ENCODE results near the gene FGF12. TPM values are rescaled to one million over a fixed set of nuclear protein-coding genes. Genes with fewer than 3 reads are reported as not detected.
"Not testable (repeated sequence)": the region's sequence is repeated elsewhere in the genome, so short reads cannot be mapped to it uniquely, and the experiment has no call there.

The FGF12 gene
- total and polyA plus RNA-seq, 2 donors: 0.72 to 4.5 TPM

GRCh38 chr3:192718156-192718555, 9.2 kb downstream of the FGF12 start:
- H3K36me3 ChIP-seq (ENCODE audit: insufficient read depth): no peaks in the 10 kb centered on the region
- H3K4me3 ChIP-seq (ENCODE audit: low read depth, low read length): no peak overlapping the region
- 14% methylated on average over 3 of the region's 3 CpGs for WGBS
- no peak for DNase-seq (ENCODE audit: extremely low spot score)
- no peaks in the 10 kb centered on the region for H3K4me1 ChIP-seq (ENCODE audit: insufficient read depth)
- H3K27ac ChIP-seq (ENCODE audit: low read depth): no peak overlapping the region

DNA sequence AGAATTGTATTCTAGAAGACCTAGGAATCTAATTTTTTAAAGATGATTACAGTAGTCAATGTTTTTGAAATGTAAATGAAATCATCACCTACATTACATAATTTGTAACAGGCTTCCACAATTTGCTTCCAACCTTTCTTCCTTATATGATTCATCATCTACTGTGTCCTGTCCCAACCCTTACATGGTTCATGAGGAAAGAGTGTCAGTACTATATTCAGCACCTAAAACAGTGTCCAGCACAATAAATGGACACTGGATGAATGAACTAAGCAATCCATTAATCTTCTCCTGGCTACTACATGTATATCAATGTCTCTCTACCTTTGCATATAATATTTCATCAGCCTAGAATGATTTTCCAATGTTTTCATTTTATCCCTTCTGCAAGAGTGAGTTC, 12.2 kb downstream of the FGF12 start:
- DNase-seq (ENCODE audit: extremely low spot score): no peak
- H3K27ac ChIP-seq (ENCODE audit: low read depth): no peak overlapping the region
- no peaks in the 10 kb centered on the region for H3K36me3 ChIP-seq (ENCODE audit: insufficient read depth)
- no peaks in the 10 kb centered on the region for H3K4me1 ChIP-seq (ENCODE audit: insufficient read depth)
- H3K4me3 ChIP-seq (ENCODE audit: low read depth, low read length): no peak overlapping the region

- WGBS: 95% methylated on average over 22 of the region's 22 CpGs
- H3K4me3 ChIP-seq (ENCODE audit: low read depth, low read length); H3K36me3 ChIP-seq (ENCODE audit: insufficient read depth); H3K4me1 ChIP-seq (ENCODE audit: insufficient read depth); DNase-seq (ENCODE audit: extremely low spot score); H3K27ac ChIP-seq (ENCODE audit: low read depth): not testable (repeated sequence)
Measured at GRCh38 chr3:192711126-192711525, 16.2 kb downstream of the FGF12 start.

- no peaks in the 10 kb centered on the region for H3K36me3 ChIP-seq (ENCODE audit: insufficient read depth)
- H3K4me3 ChIP-seq (ENCODE audit: low read depth, low read length): no peak overlapping the region
- H3K27ac ChIP-seq (ENCODE audit: low read depth): no peak overlapping the region
- no peaks in the 10 kb centered on the region for H3K4me1 ChIP-seq (ENCODE audit: insufficient read depth)
- no peak for DNase-seq (ENCODE audit: extremely low spot score)
- WGBS: 57% methylated on average over 1 of the region's 1 CpG
Measured at GRCh38 chr3:192710366-192710765, 17.0 kb downstream of the FGF12 start.

- 91% methylated on average over 13 of the region's 13 CpGs for WGBS
- Histone ChIP-seq H3K4me3 (ENCODE audit: low read depth, low read length) (no peak overlapping the region), H3K27ac (ENCODE audit: low read depth) (no peak overlapping the region)
Measured at GRCh38 chr3:192706272-192706671, 21.1 kb downstream of the FGF12 start.

DNA sequence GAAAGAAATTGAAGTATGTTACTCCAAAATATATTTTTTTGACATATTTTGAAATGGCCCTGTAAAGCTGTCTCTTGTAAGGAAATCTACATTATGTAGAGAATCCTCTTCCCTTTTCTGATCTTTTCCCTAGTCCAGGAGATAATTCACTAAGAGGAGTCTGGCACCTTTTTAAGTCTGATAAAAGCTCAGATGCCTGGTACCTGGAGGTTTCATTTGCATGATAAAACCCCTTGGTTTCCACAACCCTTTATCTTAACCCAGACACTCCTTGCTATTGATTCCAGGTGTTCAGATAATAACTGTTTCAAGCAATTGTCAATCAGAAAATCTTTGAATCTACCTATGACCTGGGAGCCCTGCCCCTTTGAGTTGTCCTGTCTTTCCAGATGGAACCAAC, 26.5 kb downstream of the FGF12 start:
- DNase-seq (ENCODE audit: extremely low spot score): no peak
- Histone ChIP-seq H3K27ac (ENCODE audit: low read depth) (no peak overlapping the region), H3K4me1 (ENCODE audit: insufficient read depth) (no peaks in the 10 kb centered on the region), H3K36me3 (ENCODE audit: insufficient read depth) (no peaks in the 10 kb centered on the region), H3K4me3 (ENCODE audit: low read depth, low read length) (no peak overlapping the region)

More at GRCh38 chr3:192706272-192706671, 21.1 kb downstream of the FGF12 start:
- no peaks in the 10 kb centered on the region for H3K4me1 ChIP-seq (ENCODE audit: insufficient read depth)
- no peaks in the 10 kb centered on the region for H3K36me3 ChIP-seq (ENCODE audit: insufficient read depth)
- DNase-seq (ENCODE audit: extremely low spot score): no peak

DNA sequence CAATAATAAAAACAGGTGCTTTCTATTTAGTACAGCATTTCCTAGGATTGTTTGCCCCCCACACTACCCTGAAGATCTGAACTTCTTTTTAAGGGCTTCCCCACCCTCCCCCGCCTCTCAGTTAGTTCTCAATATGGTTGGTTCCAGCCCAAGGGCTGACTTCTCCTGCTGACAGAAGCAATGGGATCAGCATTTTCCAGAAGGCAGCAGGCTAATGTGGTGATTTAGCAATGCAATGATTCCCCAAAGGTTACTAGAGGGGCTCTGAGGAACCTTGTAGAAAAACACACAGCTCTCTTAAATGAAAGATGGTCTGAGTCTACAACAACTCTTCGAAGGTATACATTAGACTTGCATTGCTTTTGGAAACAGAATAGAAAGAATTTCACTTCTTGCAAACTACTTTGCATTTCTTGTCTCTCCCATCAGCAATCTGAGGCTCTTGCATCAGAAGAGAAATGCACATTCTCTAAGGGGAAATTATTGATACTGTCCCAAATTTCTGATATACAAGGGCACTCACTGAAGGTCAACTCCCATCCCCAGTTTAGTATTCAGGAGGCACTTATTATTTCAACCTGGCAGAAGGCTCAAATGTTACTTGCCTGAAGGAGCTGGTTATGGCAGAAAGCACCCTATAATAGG, 30.3 kb downstream of the FGF12 start:
- H3K4me3 ChIP-seq (ENCODE audit: low read depth, low read length): no peak overlapping the region
- DNase-seq (ENCODE audit: extremely low spot score): no peak
- 89% methylated on average over 2 of the region's 2 CpGs for WGBS

GRCh38 chr3:192687488-192688152, 39.7 kb downstream of the FGF12 start:
- 89% methylated on average over 5 of the region's 5 CpGs for WGBS
- Histone ChIP-seq H3K4me1 (ENCODE audit: insufficient read depth) (no peaks in the 10 kb centered on the region), H3K27ac (ENCODE audit: low read depth) (no peak overlapping the region), H3K4me3 (ENCODE audit: low read depth, low read length) (no peak overlapping the region), H3K36me3 (ENCODE audit: insufficient read depth) (no peaks in the 10 kb centered on the region)
- no peak for DNase-seq (ENCODE audit: extremely low spot score)

More for the DNA sequence above, 30.3 kb downstream of the FGF12 start:
- no peaks in the 10 kb centered on the region for H3K36me3 ChIP-seq (ENCODE audit: insufficient read depth)
- no peaks in the 10 kb centered on the region for H3K4me1 ChIP-seq (ENCODE audit: insufficient read depth)
- H3K27ac ChIP-seq (ENCODE audit: low read depth): no peak overlapping the region

- 88% methylated on average over 5 of the region's 5 CpGs for WGBS
Measured at GRCh38 chr3:192685801-192686200, 41.5 kb downstream of the FGF12 start.

DNA sequence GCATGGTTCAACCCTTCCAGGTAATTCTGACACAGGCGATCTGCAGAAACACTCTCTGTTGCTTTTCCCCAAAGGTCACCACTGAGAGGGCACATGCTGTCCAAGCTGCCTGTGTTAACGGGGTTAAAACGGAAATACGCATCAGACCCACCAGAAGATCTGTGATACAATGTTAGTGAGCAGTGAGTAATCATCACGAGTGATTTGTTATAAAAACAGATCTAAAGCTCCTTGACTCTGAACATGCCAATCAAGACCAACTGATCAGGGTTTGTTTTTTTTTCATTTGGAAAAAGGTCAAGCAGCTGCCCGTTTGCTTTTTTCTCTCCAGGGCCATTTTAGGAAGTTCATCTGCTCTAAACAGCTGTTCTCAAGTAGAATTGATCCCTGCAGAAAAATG, 43.2 kb downstream of the FGF12 start:
- no peaks in the 10 kb centered on the region for H3K4me1 ChIP-seq (ENCODE audit: insufficient read depth)
- DNase-seq (ENCODE audit: extremely low spot score): no peak
- H3K4me3 ChIP-seq (ENCODE audit: low read depth, low read length): no peak overlapping the region
- no peak overlapping the region for H3K27ac ChIP-seq (ENCODE audit: low read depth)
- WGBS: 73% methylated on average over 6 of the region's 6 CpGs
- H3K36me3 ChIP-seq (ENCODE audit: insufficient read depth): no peaks in the 10 kb centered on the region

More at GRCh38 chr3:192685801-192686200, 41.5 kb downstream of the FGF12 start:
- Histone ChIP-seq H3K4me3 (ENCODE audit: low read depth, low read length) (no peak overlapping the region), H3K27ac (ENCODE audit: low read depth) (no peak overlapping the region), H3K36me3 (ENCODE audit: insufficient read depth) (no peaks in the 10 kb centered on the region), H3K4me1 (ENCODE audit: insufficient read depth) (no peaks in the 10 kb centered on the region)
- no peak for DNase-seq (ENCODE audit: extremely low spot score)

DNA sequence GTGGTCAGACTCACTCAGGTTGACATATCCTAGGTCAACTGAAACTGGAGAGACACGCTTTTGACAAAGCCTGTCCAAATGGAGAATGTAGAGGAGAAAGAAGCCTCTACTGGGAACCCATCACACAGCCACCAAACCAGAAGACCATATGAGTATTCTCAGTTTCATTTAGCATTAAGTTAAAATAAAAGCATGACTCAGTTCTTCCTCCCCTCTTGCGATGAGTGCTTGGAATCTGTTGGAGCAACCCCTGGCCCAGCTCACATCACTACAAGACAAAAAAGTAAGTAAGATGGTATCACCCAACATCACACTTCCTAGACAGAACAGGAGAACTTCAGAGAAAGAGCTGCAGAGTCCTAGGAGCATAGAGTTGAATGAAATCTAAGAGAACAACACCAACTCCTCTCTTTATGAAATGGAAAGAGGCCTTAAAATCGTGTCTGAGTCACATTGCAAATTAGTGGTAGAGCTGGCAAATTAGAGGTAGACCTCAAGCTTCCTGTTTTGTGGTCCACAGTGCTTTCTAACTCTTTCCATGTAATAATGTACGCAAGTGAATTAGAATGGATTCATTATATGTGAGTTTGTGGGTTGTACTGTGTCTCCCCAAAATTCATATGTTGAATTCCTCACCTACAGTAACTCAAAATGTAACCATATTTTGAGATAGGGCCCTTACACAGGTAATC, 51.2 kb downstream of the FGF12 start:
- Histone ChIP-seq H3K36me3 (ENCODE audit: insufficient read depth) (no peaks in the 10 kb centered on the region), H3K4me3 (ENCODE audit: low read depth, low read length) (no peak overlapping the region), H3K4me1 (ENCODE audit: insufficient read depth) (no peaks in the 10 kb centered on the region), H3K27ac (ENCODE audit: low read depth) (no peak overlapping the region)
- DNase-seq (ENCODE audit: extremely low spot score): no peak
- WGBS: 78% methylated on average over 4 of the region's 4 CpGs

DNA sequence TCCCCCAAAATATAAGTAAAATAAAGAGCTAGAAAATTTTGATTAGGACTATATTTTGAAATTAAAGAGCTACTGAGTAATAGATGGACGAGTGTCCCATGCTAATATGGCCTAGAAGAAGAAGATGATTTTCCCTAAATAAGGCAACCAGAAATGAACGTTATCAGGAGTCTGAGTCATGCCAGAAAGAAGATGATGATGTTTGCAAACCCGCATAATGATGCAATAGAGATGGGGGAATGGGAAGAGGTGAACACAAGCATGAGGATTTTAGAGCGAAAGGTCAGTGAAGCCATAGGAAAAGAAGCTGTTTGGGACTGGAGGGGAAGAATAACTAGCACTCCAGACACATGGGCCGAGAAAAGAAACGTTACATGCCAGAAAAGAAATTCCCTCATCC, 71.7 kb downstream of the FGF12 start:
- H3K27ac ChIP-seq (ENCODE audit: low read depth): no peak overlapping the region
- no peak overlapping the region for H3K4me3 ChIP-seq (ENCODE audit: low read depth, low read length)
- WGBS: 80% methylated on average over 6 of the region's 6 CpGs
- no peak for DNase-seq (ENCODE audit: extremely low spot score)
- no peaks in the 10 kb centered on the region for H3K4me1 ChIP-seq (ENCODE audit: insufficient read depth)
- H3K36me3 ChIP-seq (ENCODE audit: insufficient read depth): no peaks in the 10 kb centered on the region

DNA sequence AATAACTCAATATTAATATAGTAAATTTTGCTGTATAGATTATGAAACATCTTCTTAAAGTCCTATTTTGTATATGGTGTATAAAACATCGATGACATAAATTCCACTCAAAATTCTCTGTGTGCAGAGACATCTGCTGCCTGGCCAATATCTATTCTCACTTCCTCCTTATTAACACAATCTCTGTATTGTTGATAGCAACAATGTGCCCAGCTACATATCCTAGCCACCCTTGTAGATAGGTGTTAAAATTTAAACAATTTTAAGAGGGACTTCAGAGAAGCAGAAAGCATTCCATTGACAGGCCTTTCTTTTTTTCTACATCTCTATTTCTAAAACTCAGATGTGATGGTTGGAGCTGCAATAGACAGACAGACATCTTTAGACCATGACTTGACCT, 72.3 kb downstream of the FGF12 start:
- H3K27ac ChIP-seq (ENCODE audit: low read depth): no peak overlapping the region
- no peak overlapping the region for H3K4me3 ChIP-seq (ENCODE audit: low read depth, low read length)
- no peak for DNase-seq (ENCODE audit: extremely low spot score)
- WGBS: 87% methylated on average over 1 of the region's 1 CpG
- no peaks in the 10 kb centered on the region for H3K4me1 ChIP-seq (ENCODE audit: insufficient read depth)
- H3K36me3 ChIP-seq (ENCODE audit: insufficient read depth): no peaks in the 10 kb centered on the region

DNA sequence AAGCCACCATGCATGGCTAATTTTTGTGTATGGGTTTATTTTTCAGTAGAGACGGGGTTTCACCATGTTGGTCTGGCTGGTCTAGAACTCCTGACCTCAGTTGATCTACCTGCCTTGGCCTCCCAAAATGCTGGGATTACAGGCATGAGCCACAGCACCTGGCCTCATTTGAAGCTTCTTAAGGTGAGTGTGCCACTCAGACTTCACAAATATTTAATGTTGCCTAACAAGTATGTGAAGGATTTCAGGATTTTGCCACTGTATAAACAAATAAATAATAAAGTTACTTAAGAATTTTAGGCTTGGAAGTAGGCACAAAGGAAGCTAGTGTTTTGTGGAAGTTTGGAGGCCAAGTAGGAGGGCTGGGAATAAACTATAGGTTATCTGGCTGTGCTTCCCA, 73.5 kb downstream of the FGF12 start:
- Histone ChIP-seq H3K4me3 (ENCODE audit: low read depth, low read length) (no peak overlapping the region), H3K4me1 (ENCODE audit: insufficient read depth) (no peaks in the 10 kb centered on the region), H3K27ac (ENCODE audit: low read depth) (no peak overlapping the region), H3K36me3 (ENCODE audit: insufficient read depth) (no peaks in the 10 kb centered on the region)
- WGBS: 90% methylated on average over 1 of the region's 1 CpG
- DNase-seq (ENCODE audit: extremely low spot score): no peak
